ENCODE results near the gene SEMA3C.
A peak's percentile ranks its signal among the peaks of the same experiment; 100 is the strongest.

The SEMA3C gene

GRCh38 chr7:80821771-80822319 is 97.0 kb downstream of the SEMA3C start:
- DNase-seq, result no peak

- no peak for DNase-seq
Observed at GRCh38 chr7:80819503-80819902, 99.3 kb downstream of the SEMA3C start.

GRCh38 chr7:80818181-80818580 is 100.7 kb downstream of the SEMA3C start:
- no peak for DNase-seq

GRCh38 chr7:80816806-80817205 is 102.0 kb downstream of the SEMA3C start:
- DNase-seq, result no peak

GRCh38 chr7:80815733-80816132 is 103.1 kb downstream of the SEMA3C start:
- peak; percentile 22 for DNase-seq

GRCh38 chr7:80809545-80809944 is 109.3 kb downstream of the SEMA3C start:
- no peak for DNase-seq

GRCh38 chr7:80807166-80807900 is 111.5 kb downstream of the SEMA3C start:
- no peak for DNase-seq

- DNase-seq, result no peak
Observed at GRCh38 chr7:80806663-80807062, 112.2 kb downstream of the SEMA3C start.

GRCh38 chr7:80804589-80804988 is 114.3 kb downstream of the SEMA3C start:
- no peak for DNase-seq

- DNase-seq, result no peak
Observed at GRCh38 chr7:80802527-80802926, 116.3 kb downstream of the SEMA3C start.

GRCh38 chr7:80794631-80795573 is 123.9 kb downstream of the SEMA3C start:
- DNase-seq, result no peak

- no peak for DNase-seq
Observed at GRCh38 chr7:80791509-80791929, 127.3 kb downstream of the SEMA3C start.

- DNase-seq, result no peak
Observed at GRCh38 chr7:80790877-80791276, 128.0 kb downstream of the SEMA3C start.

- DNase-seq, result no peak
Observed at GRCh38 chr7:80787721-80788120, 131.1 kb downstream of the SEMA3C start.

GRCh38 chr7:80785961-80786536 is 132.8 kb downstream of the SEMA3C start:
- DNase-seq, result no peak

- peak; percentile 26 for DNase-seq
Observed at GRCh38 chr7:80785276-80785675, 133.6 kb downstream of the SEMA3C start.

- DNase-seq, result no peak
Observed at GRCh38 chr7:80783678-80784327, 135.0 kb downstream of the SEMA3C start.

GRCh38 chr7:80783186-80783677 is 135.6 kb downstream of the SEMA3C start:
- DNase-seq, result no peak

GRCh38 chr7:80781561-80781979 is 137.3 kb downstream of the SEMA3C start:
- DNase-seq, result no peak

GRCh38 chr7:80781146-80781545 is 137.7 kb downstream of the SEMA3C start:
- peak; percentile 18 for DNase-seq

- no peak for DNase-seq
Observed at GRCh38 chr7:80779456-80779855, 139.4 kb downstream of the SEMA3C start.

- peak; percentile 47 for DNase-seq
Observed at GRCh38 chr7:80775897-80776296, 143.0 kb downstream of the SEMA3C start.
